SKM-1 treated with dmso at 0.1 percent for 144 hours (cell line): ENCODE measurements around the gene GCLC.
"Not testable (repeated sequence)": the region's sequence is repeated elsewhere in the genome, so short reads cannot be mapped to it uniquely, and the experiment has no call there.

ENCODE experiments used
- DNase-seq: peaks from one replicate; lab custom pipeline; 2025; ENCODE audit not compliant: unreplicated experiment; lab: John Stamatoyannopoulos, UW

Gene GCLC

DNA sequence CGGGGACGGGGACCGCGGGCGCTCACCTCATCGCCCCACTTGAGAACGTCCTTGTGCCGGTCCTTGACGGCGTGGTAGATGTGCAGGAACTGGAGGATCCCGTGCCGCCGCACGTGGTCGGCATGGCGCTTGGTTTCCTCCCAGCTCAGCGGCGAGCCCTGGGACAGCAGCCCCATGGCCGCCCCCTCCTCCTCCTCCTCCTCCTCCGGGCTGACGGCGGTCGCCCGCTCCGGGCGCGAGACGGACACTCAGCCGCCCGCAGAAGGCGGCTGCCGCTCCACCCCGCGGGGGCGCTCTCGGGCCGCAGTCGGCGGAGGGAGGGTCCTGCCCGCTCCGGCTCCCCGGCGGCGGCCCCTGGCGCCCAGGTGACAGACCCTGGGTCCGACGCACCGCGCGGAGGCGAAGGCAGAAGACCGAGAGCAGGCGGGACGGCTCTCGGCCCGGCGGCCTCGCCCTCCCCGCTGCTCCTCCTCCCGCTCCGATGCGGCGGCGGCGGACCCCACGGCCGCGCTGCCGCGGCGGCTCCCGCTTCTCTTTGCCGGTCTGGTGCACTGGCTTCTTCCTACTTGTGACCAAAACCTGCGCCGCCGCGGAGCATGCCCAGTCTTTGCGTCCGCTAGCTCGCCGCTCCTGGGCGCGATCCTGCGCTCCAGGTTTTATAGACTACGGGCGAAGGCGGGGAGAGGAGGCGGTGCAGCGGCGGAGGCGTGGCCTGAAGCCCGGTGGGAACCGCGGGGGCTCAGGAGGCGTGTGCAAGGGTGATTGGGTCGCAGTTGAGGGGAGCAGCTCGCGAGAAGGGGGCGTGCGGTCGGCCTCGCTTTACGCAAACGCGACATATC is at the start of gene GCLC:
Gene GCLC (minus strand): TSS at position 632 of the 839 bp plus-strand sequence. CDS start 456 bp downstream, at position 176.
- peak; percentile 96 for DNase-seq

DNA sequence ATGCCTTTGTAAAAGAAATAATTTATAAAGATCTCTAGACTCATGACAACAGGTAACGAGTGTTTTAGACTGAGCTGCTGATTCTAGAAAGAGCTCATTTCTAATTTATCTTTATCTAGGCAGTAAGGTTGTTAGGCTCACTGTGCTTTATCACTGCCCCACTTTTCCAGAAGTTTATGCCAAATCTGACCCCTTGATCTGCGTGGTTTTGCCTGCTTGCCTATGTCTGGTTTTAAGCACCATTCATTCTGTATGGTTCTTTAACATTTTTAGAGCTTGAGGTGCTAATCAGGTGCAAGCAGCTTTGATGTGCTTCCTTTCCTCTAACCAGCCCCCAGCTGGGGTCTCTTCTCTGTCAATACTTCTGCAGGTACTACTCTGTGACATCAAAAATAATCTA is 49.7 kb upstream of the GCLC start:
- DNase-seq, result no peak

DNA sequence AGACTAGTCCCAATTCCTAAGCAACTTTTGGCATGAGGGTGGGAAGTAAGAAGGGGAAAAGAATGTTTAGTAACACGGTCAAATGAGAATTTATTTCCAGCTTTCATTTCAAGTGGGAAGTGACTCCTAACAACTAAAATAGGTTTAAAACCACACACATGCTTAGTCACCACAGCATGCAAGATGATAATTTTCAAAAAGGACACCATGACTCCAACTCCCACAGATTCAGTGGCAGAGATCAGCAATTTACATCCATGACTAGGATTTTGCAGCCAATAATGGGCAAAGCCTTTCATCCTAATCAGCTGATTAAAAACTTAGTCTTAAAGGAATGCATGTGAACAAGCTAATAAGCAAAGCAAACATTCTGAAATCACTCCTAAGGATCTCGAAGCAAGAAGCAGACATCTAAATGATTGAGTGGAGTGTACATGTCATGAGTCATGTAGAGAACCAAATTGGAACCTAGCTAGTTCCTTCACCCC is 48.1 kb upstream of the GCLC start:
- peak; percentile 53 for DNase-seq

DNA sequence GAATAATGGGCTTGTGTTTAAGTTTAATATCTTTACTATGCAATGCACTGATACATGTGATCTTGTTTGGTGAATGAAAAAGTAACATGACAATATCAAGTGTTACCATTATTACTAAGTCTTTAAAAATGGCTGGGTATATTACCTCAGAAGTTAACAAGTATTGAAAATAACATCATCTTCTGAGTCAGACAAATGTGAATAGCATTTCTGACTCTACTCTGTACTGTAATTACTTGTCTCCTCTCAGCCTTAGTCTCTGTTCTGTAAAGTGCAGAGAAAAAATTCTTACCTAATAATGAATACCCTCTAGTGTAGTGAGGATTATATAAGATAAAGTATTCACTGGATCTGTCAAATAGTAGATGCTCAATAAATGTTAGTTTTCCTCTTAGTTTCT is 47.0 kb upstream of the GCLC start:
- DNase-seq, result no peak

DNA sequence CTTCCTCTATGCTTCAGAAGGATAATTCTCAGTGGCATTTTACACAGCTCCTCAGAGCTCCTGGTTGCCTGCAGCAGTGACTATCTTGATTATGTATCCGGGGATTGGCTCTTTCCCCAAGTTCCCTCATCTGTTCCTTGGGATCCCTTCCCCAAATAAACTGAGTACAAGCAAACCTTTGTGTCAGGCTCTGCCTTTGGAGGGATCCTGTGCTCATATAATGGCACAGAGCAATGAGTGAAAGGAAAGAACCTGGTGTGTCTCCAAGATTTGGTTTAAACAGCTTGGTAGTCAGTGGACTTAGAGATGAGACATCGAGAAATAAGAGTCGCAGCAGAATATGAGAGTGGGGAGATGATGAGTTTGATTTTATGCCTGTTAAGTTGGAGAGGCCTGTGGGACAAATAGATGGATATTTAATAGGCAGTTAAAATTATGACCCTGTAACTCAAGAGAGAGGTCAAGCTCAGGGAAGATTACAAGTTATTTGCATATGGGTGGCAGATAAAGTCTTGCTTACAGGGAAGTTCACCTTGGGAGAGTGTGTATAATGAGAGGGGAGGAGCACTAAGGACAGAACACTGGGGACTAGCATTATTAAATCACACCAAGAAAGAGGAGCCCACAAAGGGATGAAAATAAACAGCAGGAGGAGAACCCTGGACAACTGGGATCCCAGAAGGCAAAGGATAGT is 44.1 kb upstream of the GCLC start:
- DNase-seq, result no peak

DNA sequence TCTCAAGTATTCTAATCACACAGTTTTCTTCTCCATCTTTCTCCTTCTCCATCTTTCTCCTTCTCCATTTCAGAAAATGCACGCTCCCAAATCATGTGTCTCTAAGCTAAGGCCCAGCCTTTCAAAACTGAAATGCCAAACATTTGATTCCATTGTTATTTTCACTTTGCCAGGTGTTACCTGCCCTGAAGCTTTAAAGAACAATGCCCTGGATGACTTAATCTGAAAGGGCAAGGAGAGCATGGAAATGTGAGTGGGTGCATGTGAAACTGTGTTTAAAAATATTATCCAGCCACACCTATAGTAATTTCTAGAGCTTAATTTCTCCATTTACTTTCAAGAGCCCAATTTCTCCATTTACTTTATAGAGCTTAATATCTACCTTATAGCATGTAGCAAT is 42.4 kb upstream of the GCLC start:
- no peak for DNase-seq

DNA sequence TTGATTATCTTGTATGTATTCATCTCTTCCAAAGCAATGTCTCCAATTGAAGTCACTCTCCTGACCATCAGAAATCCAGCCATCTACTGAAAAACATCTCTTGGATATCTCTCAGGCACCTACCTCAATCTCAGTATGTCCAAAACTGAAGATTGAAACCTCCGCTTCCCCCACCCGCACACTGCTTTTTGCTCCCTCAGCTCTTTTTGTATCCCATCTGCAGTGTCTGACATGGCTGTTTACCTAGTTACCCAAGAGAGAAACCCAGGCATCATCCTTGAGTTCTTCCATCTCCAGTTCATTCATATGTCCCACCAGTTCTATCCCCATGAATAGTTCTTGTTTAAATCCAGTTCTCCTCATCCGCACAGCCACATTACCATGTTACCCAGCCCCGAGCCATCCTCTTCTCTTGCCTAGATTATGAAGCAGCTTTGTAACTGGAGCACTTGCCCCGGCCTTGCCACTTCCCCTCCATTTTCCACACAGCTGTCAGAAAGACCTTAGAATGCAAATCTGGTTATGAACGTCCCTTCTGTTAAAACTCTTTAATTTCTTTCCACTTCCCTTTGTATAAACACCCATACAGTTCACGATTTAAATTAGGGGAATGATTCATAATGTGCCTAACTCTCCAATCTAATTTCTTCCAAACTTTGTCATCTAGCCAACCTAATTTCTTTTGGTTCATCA is 40.5 kb upstream of the GCLC start:
- DNase-seq, result no peak

DNA sequence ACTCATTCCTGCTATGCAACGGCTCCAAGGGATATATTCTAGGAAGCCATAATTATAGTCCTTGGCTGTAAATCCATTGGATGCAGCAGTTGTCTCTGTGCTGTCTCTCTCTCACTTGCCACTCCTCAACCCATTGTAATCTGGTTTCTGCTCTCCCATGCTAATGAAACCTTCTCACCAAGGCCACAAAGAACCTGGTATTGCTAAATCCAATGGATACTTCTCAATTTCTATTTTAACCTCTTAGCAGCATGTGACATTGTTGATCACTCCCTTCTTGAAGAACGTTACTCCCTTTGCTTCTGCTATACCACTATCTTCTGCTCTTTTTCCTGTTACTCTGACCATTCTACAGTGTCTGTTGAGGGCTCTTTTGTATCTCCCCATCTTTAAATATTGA is 39.8 kb upstream of the GCLC start:
- DNase-seq, result peak; percentile 30

DNA sequence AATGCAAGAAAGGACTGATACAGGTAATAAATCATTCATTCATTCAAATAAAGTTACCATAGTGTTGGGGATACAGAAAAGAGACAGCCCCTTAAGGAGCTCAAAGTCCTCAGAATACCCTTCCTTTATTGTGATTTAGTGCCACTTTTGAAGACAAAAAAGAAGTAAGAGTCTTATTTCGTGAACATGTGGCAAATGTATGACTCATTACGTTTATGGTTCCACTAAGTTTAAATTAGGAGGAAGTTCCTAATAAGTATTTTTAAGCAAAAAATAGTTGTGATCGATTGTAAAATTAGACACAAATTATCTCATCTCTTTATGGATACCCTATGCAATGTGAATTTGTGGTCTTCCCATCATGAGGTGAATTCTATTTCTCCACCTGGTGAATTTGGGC is 38.5 kb upstream of the GCLC start:
- DNase-seq, result no peak

DNA sequence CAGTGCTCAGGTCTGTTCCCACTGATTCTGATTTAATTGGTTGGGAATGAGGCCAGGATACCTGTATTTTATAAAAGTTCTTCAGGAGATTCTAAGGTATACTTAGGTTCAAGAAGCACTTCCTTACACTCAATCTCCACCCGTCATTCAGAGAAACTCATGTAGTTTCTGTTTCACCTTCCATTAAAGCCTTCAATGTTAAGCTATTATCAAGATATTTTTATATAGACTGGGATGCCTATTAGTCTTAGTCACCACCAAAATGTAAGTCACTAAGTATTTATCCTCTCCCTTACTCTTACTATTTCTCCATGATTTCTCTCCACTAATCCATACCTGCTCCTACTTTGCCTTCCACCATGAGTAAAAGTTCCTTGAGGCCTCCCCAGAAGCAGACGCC is 38.1 kb upstream of the GCLC start:
- no peak for DNase-seq

DNA sequence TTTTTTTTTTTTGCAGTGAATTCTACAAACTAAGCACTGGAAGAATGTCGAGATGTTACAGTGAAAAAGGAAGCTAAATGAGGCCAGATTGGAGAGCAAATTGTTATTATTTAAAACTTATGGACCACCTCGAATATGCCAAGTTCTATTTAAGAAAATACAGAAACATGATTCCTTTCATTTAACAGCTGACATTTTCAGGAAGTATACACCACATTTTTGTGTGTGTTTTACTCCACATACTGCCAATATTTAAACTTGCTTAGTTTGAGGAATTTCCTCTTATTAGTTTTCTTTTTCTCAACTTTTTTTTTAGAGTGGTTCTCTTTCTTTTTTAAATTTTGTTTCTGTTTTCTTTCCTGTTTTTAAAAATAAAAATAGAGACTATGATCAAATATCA is 37.0 kb upstream of the GCLC start:
- DNase-seq, result no peak

DNA sequence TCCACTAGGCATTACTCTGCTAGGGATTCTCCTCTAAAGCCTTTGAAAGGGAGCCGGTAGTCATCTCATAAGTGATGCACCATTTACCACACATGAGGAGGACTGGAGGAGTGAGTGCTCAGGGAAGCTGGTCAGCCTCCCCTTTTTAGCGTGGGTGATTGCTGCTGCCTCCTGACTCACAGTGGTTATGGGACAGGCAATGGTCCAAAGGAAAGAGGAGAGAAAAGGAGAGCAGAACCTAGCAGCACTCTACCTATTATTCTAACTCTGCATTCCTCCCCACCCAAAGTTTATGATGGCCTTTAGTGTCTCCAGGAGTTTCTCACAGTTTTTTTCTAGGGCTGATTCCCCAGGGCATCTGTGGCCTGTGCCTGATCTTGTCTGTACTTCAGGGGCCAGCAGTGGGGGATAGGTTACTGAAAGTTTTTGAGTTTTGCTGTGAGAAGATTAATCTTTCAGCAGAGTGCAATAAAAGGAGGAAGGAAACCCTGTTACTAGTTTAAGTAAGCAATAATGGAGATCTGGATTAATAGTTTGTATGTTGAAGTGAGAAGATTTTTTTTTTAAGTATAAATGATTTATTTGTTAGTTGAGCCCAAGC is 36.4 kb upstream of the GCLC start:
- no peak for DNase-seq

DNA sequence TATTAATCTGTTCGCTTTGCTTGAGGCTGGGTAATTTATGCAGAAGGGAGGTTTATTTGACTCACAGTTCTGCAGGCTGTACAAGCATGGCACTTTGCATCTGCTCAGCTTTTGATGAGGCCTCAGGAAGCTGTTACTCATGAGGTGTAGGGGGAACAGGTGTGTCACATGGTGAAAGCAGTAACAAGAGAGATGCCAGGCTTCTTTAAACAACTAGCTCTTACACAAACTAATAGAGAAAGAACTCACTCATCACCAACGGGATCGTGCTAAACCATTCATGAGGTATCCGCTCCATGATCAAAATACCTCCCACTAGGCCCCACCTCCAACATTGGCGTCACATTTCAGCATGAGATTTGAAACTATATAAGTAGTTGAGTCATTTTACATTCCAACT is 34.4 kb upstream of the GCLC start:
- no peak for DNase-seq

DNA sequence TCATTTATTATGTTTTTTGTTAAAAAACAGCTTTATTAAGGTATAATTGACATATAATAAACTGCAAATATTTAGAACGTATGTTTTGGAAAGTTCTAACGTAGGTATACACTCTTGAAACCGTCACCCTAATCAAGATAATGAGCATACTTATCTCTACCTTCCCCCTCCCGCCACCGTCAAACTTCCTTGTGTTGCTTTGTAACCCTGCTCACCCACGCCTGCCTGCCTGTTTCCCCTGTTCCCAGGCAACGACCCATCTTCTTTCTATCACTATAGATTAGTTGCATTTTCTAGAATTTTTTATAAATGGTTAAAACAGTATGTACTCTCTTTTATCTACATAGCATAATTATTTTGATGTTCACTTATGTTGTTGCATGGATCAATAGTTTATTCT is 33.5 kb upstream of the GCLC start:
- DNase-seq, result no peak

DNA sequence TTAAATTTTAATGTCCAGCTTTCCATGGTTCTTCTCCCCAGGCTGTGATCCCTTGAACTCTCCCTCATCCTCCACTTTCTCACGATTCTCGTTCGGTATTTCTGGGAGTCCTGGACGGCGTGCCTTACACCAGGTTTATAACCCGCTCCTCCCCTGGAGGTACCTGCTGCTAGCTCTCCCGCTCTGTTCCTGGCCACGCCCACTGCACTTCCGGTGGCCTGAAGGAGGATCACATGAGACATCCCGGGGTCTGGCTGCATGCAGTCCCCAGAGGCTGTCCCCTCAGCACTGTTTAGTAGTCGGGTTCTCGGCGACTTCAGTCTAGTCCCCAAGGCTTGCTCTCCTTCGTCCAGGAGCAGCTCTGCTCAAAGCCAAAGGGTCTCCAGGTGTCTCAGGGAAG is 28.4 kb upstream of the GCLC start:
- no peak for DNase-seq

DNA sequence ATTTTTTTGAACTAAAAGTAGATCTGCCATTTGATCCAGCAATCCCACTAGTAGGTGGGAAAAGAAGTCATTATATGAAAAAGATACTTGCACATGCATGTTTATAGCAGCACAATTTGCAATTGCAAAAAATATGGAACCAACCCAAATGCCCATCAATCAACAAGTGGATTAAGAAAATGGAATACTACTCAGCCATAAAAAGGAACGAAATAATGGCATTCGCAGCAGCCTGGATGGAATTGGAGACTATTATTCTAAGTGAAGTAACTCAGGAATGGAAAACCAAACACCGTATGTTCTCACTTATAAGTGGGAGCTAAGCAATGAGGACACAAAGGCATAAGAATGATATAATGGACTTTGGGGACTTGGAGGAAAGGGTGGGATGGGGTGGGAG is 27.5 kb upstream of the GCLC start:
- not testable (repeated sequence) for DNase-seq

DNA sequence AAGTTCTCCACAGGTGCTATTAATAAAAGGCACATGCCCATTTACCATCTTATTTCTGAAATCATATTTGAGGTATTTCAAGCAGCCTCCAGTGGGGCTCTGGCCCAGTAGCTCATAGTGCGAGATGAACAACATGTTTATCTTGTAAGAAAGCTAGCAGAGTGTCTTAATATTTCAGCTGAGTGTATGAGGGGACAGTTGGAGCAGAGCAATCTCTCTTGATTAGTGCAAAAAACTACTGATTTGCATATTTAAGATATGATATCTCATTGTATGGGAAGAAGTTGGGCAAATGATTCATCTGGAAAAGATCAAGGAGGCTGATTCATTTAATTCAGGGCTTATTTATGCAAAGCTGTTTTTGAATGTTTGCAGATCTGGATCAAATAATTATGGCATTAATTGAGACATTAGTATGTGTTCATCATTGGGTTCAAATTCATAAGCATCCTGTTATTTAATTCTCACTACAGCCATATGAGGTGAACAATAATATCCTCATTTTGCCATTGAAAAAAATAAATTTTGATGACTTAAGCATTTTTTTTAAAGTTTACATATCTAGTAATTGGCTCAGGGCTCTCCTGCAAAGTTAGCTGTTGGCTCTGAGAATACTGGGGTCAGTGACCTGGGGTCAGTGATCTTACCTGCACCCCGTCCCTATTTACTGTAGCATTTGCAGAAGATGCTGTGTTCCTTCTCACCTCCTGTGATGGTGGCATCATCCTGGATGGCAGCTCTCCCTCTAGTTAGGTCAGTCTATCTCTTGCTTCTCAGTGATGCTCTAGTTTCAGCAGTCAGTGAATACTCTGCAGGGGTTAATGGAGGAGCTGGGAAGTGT is 24.1 kb upstream of the GCLC start:
- DNase-seq, result no peak

DNA sequence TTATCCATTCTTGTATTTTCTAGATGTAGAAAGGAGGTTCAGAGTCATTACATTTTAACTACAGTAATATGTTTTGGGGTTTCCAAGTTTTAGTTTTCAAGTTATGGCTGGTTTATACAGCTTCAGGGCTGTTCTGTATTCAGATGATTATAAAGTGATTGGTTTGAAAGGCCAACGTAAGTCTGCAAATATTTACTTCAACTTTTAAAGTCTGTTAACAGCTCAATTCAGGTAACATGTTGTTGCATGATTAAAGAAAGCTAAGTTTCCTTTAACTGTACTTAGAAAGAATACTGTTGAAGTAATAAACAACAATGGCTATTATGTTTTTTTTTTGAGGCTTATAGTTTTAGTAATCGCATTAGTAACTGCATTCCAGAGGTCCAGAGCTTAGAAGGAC is 22.8 kb upstream of the GCLC start:
- DNase-seq, result no peak

DNA sequence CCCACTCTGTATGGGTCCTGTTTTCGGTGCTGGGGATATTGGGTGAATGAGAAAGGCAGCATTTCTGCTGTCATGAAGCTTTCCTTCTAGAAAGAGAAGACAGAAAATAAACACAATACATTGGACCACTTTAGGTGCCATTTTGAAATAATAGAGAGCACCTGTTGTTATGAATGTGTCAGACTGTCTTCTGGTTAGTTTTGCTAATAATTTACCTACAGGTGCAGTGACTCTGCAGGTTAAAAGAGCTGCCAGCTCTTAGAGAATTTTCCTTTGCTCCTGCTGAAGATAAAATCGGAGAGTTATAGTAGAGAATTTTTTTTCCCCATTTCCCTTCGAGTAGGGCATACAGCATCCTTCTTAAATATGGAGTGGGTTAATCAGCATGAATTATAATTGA is 21.9 kb upstream of the GCLC start:
- no peak for DNase-seq

DNA sequence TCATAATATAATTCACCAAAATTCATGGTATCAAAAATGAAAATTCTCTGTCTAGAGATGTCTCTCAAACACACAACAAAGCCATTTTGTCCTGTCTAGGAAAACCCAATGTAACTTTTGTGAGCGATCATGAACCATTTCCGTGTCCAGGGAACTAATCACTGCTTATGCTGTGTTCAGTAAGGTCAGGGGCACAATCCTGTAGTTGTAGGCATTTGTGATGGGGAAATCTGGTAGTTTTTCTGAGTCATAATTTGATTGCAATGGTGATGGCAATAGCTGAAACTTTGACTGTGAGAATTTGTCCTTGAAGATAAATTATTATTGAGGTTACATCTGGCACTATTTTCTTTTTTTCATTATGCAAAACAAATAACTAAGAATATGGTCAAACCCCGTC is 21.0 kb upstream of the GCLC start:
- no peak for DNase-seq
